ENCODE data around the gene CFAP221.
"Not testable (repeated sequence)": the region's sequence is repeated elsewhere in the genome, so short reads cannot be mapped to it uniquely, and the experiment has no call there.

CFAP221 gene

DNA sequence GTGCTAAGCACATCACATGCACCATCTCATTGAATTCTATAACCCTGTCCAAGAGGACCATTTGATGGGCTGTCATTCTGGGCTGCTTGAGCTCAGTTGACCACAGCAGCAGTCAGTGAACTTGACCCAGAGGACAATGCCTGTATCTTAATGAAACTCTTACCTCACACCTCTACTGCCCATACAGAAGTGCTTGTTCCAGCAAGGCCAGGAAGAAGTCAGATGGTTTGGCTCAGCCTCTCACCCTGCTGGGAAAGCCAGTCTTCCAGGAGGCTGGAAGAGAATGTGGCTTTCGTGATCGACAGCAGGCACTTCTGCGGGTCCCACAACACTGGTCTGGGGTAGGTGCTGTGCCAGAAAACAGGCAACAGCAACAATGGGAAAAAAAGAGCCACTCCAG, 47.3 kb downstream of the CFAP221 start:
- DNase-seq: no peak

DNA sequence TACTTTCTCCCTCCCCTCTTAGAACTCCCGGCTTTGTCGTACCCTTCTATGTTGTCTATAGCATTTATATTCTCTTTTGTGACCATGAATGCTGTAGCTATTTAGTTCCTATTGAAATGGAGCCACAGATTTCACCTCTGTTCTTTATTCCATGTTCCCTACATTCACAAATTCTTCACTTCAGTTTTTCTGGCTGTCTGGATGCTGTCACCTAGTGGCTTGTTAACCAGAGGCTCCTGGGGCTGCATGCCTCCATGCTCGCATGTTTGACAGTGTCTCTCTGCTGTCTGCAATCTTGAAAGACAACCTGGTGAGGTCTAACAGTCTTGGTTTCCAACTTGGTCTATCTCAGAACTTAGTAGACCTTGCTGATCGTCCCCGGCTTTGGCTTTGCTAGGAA, 48.2 kb downstream of the CFAP221 start:
- DNase-seq: no peak

- DNase-seq: no peak
Observed at GRCh38 chr2:119596638-119597037, 52.4 kb downstream of the CFAP221 start.

GRCh38 chr2:119598596-119599263, 54.5 kb downstream of the CFAP221 start:
- no peak for DNase-seq

- no peak for DNase-seq
Observed at GRCh38 chr2:119599384-119599783, 55.1 kb downstream of the CFAP221 start.

- DNase-seq: no peak
Observed at GRCh38 chr2:119605096-119605495, 60.8 kb downstream of the CFAP221 start.

- no peak for DNase-seq
Observed at GRCh38 chr2:119606674-119607073, 62.4 kb downstream of the CFAP221 start.

- no peak for DNase-seq
Observed at GRCh38 chr2:119608553-119608952, 64.3 kb downstream of the CFAP221 start.

DNA sequence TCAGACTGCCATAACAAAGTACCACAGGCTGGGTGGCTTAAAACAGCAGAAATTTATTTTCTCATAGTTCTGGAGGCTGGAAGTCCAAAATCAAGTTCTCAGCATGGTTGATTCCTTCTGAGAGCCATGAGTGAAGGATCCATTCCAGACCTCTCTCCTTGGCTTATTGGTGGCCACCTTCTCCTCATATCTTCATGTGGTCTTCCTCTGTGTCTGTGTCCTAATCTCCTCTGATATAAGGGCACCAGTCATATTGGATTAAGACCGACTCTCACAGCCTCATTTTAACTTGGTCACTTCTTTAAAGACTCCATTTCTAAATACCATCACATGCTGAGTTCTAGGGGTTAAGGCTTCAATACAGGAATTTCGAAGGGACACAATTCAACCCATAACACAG, 65.1 kb downstream of the CFAP221 start:
- no peak for DNase-seq

DNA sequence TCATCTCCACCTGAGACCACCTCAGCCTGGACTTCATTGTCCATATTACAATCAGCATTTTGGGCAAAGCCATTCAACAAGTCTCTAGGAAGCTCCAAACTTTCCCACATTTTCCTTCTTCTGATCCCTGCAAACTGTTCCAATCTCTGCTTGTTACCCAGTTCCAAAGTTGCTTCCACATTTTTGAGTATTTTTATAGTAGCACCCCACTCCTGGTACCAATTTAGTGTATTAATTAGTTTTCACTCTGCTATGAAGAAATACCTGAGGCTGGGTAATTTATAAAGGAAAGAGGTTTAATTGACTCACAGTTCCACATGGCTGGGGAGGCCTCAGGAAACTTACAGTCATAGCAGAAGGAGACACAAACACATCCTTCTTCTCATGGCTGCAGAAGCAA, 69.9 kb downstream of the CFAP221 start:
- DNase-seq: not testable (repeated sequence)

DNA sequence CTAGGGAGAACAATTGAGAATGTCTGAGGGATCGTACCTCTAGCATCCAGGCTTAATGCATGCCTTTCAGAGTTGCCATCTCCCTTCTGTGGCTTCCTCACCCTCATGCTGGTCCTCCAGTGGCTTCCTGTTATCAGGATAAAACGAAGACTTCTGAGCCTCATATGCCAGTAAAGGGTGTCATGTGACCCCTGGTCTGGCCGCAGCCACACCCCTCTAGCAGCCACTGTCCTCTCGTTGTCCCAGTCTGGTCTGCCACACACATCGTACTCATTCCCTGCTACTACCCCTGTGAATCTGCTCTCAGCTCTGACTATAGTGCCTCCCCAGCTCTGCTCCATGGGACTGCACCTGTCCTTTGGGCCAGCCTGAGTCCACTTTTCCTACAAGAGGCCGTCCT, 72.2 kb downstream of the CFAP221 start:
- DNase-seq: no peak

DNA sequence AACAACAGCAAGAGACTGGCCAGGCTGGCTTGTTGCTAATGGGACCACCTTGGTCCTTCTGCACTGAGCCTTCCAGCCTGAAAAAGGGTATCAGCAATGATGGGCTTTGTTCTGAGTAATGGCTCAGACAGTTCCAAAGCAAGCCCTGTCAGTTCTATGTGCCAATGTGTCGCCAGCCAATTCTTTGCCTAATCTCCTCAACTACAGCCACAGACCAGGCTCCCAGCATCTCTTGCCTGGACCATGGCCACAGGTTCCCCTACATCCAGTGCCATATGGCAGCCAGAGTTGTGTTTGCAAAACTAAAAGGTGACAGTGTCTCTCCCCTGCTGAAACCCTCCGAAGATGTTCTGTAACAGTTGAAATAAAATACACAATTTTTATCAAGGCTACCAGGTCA, 73.2 kb downstream of the CFAP221 start:
- no peak for DNase-seq

DNA sequence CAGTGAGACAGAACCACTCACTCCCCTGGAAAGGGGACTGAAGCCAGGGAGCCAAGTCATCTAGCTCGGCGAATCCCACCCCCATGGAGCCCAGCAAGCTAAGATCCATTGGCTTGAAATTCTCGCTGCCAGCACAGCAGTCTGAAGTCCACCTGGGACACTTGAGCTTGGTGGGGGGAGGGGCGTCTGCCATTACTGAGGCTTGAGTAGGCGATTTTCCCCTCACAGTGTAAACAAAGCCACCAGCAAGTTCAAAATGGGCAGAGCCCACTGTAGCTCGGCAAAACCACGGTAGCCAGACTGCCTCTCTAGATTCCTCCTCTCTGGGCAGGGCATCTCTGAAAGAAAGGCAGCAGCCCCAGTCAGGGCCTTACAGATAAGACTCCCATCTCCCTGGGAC, 74.5 kb downstream of the CFAP221 start:
- not testable (repeated sequence) for DNase-seq

DNA sequence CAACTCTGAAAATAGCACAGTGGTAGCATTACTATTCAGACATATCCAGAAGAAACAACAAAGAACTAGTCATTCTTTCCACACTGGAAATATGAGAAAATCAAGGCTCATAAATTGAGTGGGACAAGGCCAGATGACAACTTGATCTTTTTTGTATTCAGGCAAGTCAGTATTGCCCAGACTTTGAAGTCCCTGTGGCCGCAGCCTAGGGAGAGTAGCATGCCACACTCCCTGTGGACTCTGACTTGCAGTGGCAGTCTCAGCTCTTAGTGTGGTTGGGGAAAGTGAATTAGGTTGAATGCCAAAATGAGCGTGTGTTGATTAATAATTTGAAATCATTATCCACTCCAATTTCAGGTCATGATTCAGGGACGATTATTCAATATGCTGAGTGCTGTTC, 81.0 kb downstream of the CFAP221 start:
- DNase-seq: no peak

DNA sequence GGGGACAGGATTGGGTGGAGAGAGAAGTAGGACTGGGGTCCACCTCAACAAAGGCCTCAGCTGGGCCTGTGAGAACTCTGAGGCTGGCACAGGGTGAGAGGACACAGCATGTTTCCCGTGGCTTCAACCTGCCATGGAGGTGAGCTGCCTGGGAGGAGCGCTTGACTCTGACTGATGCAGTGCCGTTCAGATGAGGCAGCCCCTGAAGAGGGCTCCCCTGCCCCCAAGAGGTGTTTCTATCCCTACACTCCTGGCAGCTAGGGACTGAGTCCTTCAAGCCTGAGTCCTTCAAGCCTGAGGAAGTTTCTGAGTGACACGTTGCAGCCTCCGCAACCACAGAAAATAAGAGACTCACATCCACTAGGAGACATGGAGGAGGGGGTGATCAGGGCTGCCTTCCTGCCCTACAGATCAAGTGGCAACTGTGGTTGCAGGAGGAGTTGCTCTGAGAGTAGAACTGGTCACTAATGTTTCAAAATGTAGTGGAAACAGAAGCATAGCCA, 85.1 kb downstream of the CFAP221 start:
- DNase-seq: no peak

GRCh38 chr2:119630121-119630520, 85.9 kb downstream of the CFAP221 start:
- no peak for DNase-seq

- no peak for DNase-seq
Observed at GRCh38 chr2:119637371-119637770, 93.1 kb downstream of the CFAP221 start.

DNA sequence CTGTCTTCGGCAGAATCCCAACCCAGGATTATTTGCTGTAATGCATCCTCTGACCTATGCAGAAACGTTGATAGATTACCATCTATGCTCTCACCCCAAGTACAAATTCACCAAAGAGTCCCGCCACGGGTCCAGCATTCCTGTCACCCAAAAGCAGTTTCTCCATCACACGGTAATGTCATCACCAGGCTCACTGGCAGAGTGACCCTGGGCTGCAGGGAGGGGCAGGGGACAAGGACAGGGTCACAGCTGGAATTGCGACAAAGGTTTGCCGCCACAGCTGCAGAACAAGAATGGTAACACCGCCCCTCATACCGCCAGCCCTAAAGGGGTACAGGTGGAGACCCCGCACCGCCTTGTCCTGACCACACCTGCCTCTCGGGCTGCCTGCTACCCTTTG, 94.0 kb downstream of the CFAP221 start:
- no peak for DNase-seq

DNA sequence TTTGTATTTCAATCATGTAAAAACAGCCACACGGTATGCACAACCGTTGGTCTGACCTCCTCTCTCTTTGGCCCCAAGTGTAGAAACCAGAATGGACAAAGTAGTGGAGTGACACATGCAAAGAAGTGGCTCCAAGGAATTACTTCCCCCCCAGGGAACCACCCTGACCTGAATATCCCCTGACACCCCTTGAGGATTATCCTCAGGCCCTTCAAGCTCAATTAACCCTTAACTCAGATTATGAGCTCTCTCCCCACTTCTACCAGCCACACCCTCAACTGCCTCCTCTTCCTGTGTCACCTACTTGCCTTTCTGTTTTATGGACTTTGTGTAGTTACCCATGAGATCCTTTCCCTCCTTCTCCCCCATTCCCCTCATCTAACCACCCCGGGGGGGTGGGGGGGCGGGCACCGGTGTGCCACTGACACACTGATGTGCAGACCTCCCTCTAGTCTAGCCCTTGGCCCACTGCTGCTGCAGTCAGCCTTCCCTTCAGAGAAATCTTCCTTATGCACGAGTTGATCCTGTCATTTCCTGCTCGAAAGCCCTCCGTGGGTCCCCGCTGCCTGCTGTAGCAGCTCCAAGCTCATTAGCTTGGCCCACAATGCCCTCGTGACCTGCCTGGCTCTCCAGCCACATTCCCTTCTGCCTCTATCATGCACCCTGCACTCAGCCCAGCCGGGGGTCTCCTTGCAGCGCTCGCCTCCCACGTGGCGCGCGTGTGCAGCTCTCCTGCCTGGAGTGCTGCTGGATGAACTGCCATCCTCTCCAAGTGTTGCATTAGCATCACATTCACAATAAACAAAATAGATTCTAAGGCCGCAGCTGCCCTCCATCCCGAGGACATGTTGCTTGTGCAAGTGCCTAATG, 94.7 kb downstream of the CFAP221 start:
- no peak for DNase-seq

DNA sequence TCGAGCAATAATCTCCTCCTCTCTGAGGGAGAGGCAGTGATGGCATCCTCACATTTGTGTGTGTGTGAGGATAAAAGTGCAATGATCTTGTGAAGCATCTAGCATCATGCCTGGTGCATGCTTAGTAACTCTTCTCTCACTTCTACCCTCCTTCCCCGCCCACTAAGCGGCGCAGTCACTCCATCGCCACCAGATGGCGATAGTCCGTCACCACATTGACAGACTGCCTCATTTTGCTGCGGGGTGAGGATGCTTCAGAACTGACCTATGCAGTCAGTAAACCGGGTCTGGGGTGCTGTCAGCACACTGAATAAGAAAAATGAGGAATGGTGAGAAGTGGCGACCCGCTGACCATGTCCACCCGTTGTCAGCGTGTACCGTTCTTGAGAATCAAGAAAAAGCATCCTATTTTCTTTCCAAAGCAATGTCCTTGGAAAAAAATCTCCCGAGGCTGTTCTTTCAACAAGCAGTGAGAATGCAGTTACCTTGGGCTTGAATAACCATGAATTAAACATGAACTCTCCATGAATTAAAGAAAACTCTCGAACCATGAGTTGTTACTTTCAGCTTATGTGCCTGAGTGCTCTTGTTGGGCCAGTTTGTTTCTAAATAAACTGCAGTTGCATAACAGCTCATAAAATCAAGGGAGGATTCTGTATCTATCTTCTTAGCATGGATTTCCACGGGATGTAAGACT, 97.5 kb downstream of the CFAP221 start:
- peak; percentile 50 for DNase-seq

DNA sequence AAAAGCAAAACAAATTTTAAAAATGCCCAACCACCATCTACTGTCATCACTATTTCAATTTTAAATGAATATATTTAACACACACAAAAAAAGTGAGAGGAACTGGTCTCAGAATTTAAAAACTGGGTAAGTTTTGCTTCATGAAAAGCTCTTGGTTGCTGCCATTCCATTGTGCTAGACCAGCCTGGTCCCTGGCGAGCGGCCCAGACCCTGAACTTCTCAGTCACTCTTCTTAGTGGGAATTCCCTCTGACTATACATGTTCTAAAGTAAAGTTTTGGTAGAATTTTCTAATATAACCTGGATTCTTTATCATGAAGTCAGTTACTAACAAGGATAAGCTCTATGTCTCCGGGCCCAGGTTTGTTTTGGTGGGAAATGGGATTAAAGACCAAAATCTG, 99.9 kb downstream of the CFAP221 start:
- no peak for DNase-seq

- no peak for DNase-seq
Observed at GRCh38 chr2:119645173-119645855, 101.1 kb downstream of the CFAP221 start.

GRCh38 chr2:119646149-119646548, 101.9 kb downstream of the CFAP221 start:
- no peak for DNase-seq

Data from amniotic stem cell (primary cell).